ENCODE data around the gene BMPER. TPM values are rescaled to one million over a fixed set of nuclear protein-coding genes. Genes with fewer than 3 reads are reported as not detected.

BMPER gene
- total RNA-seq, 1 experiment from 2014 or later = not detected

GRCh38 chr7:34057136-34057535 lies 151.8 kb downstream of the BMPER start:
- no peak overlapping the region for H3K27ac ChIP-seq (ENCODE audit: low read length)
- in situ Hi-C loops (cut with HindIII; ENCODE audit: low pct_unique_long_range_greater_than_20kb, low sequenced_read_pairs) = no loop called here
- no peak for ATAC-seq
- H3K9me3 ChIP-seq (ENCODE audit: control insufficient read depth, insufficient read depth, low read depth, low read length) = no peaks in the 10 kb centered on the region
- no TSS peak for BruUV-seq (replicated peaks)
- TF ChIP-seq TCF7L2 (IDR thresholded peaks at IDR 0.05; ENCODE audit: low read depth, low read length) (no peak), CTCF (IDR thresholded peaks at IDR 0.05) (no peak), SIN3A (IDR thresholded peaks at IDR 0.05; ENCODE audit: borderline replicate concordance, insufficient read depth, low read depth, low read length) (no peak)
- no peak for DNase-seq (ENCODE audit: low read depth, low spot score)
- POLR2A ChIA-PET = no interaction called here
- intact Hi-C loops (cut with micrococcal nuclease; ENCODE audit: unreplicated experiment) = no loop called here
- CTCF ChIA-PET = no interaction called here
- no peaks in the 10 kb centered on the region for H3K4me1 ChIP-seq (ENCODE audit: control insufficient read depth, insufficient read depth, low read length)
- 0 out of 2 replicates have a peak, but pooled peaks cover 2% of the 10 kb centered on the region for H3K27me3 ChIP-seq (ENCODE audit: control insufficient read depth, insufficient read depth, low read length)
- no peaks in the 10 kb centered on the region for H3K36me3 ChIP-seq (ENCODE audit: control insufficient read depth, insufficient read depth, low read length)
- no peak overlapping the region for H3K4me3 ChIP-seq (ENCODE audit: low read depth in 2 of 2, low read length in 2 of 2)

- Histone ChIP-seq H3K27ac (ENCODE audit: low read length) (no peak overlapping the region), H3K4me3 (ENCODE audit: low read depth in 2 of 2, low read length in 2 of 2) (no peak overlapping the region), H3K27me3 (ENCODE audit: control insufficient read depth, insufficient read depth, low read length) (0 out of 2 replicates have a peak, but pooled peaks cover 2% of the 10 kb centered on the region), H3K9me3 (ENCODE audit: control insufficient read depth, insufficient read depth, low read depth, low read length) (no peaks in the 10 kb centered on the region), H3K4me1 (ENCODE audit: control insufficient read depth, insufficient read depth, low read length) (no peaks in the 10 kb centered on the region), H3K36me3 (ENCODE audit: control insufficient read depth, insufficient read depth, low read length) (no peaks in the 10 kb centered on the region)
- in situ Hi-C loops (cut with HindIII; ENCODE audit: low pct_unique_long_range_greater_than_20kb, low sequenced_read_pairs) = no loop called here
- CTCF ChIA-PET = no interaction called here
- ATAC-seq = no peak
- POLR2A ChIA-PET = interaction anchor here (0.5 kb wide), 1 partner anchor 981 kb away, joined by 3 read pairs; no protein-coding TSS in a partner anchor
- DNase-seq (ENCODE audit: low read depth, low spot score) = no peak
- intact Hi-C loops (cut with micrococcal nuclease; ENCODE audit: unreplicated experiment) = no loop called here
- TF ChIP-seq SIN3A (IDR thresholded peaks at IDR 0.05; ENCODE audit: borderline replicate concordance, insufficient read depth, low read depth, low read length) = no peak
- no peak for TF ChIP-seq CTCF (IDR thresholded peaks at IDR 0.05)
- TF ChIP-seq POLR2AphosphoS5 (IDR thresholded peaks at IDR 0.05; ENCODE audit: low read depth, low read length) = no peak
- TF ChIP-seq REST (IDR thresholded peaks at IDR 0.05; ENCODE audit: insufficient read depth in 1 of 2, low read depth in 2 of 2, low read length in 1 of 2) = no peak
- no TSS peak for BruUV-seq (replicated peaks)
Observed at GRCh38 chr7:34057956-34058355, 152.6 kb downstream of the BMPER start.
